HEK293 (cell line): ENCODE measurements around the gene KSR1.
"Not testable (repeated sequence)": the region's sequence is repeated elsewhere in the genome, so short reads cannot be mapped to it uniquely, and the experiment has no call there.

Experiments used
- CTCF ChIP-seq: fragments of 450-650 bp; formaldehyde crosslinking; IDR thresholded peaks from 2 replicates; pipeline ENCODE4 v1.5.1; 2016; ENCODE audit warnings: missing biosample characterization, missing genetic modification characterization
- ZEB2 ChIP-seq: fragments of 450-650 bp; formaldehyde crosslinking; IDR thresholded peaks from 2 replicates; pipeline ENCODE4 v1.5.1; 2016; ENCODE audit warnings: missing biosample characterization, missing genetic modification characterization
- ZNF248 ChIP-seq: fragments of 450-650 bp; formaldehyde crosslinking; IDR thresholded peaks from 2 replicates; pipeline ENCODE4 v1.5.1; 2017; ENCODE audit warnings: missing biosample characterization, missing genetic modification characterization
- ZNF510 ChIP-seq: fragments of 450-650 bp; formaldehyde crosslinking; IDR thresholded peaks from 2 replicates; pipeline ENCODE4 v1.5.1; 2018; ENCODE audit warnings: mild to moderate bottlenecking, missing genetic modification characterization, missing biosample characterization; ENCODE audit not compliant: insufficient replicate concordance
- ZNF518A ChIP-seq: fragments of 450-650 bp; formaldehyde crosslinking; conservative IDR thresholded peaks from 2 replicates; pipeline ENCODE4 v1.5.1; 2016; ENCODE audit warnings: low read depth, missing biosample characterization, missing genetic modification characterization
- ZNF571 ChIP-seq: fragments of 450-650 bp; formaldehyde crosslinking; IDR thresholded peaks from 2 replicates; pipeline ENCODE4 v1.5.0; 2017; ENCODE audit warnings: missing biosample characterization, missing genetic modification characterization
- TF ChIP-seq, protein P1 (sequence below): fragments of 450-650 bp; formaldehyde crosslinking; IDR thresholded peaks from 2 replicates; pipeline ENCODE4 v1.5.1; 2017; ENCODE audit warnings: missing biosample characterization, missing genetic modification characterization
- TF ChIP-seq, protein P2 (sequence below): fragments of 450-650 bp; formaldehyde crosslinking; IDR thresholded peaks from 2 replicates; pipeline ENCODE4 v1.5.1; 2016; ENCODE audit warnings: missing biosample characterization, missing genetic modification characterization

GRCh38 chr17:27465875-27466274, 9.6 kb downstream of the KSR1 start:
- TF ChIP-seq, protein P1, sequence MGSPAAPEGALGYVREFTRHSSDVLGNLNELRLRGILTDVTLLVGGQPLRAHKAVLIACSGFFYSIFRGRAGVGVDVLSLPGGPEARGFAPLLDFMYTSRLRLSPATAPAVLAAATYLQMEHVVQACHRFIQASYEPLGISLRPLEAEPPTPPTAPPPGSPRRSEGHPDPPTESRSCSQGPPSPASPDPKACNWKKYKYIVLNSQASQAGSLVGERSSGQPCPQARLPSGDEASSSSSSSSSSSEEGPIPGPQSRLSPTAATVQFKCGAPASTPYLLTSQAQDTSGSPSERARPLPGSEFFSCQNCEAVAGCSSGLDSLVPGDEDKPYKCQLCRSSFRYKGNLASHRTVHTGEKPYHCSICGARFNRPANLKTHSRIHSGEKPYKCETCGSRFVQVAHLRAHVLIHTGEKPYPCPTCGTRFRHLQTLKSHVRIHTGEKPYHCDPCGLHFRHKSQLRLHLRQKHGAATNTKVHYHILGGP (tag by site-specific recombination) = not testable (repeated sequence)
- TF ChIP-seq CTCF (tag by site-specific recombination); ZNF571; ZNF518A (tag by site-specific recombination); ZNF510; ZNF248 (tag by site-specific recombination); ZEB2 (tag by site-specific recombination): not testable (repeated sequence)
- TF ChIP-seq, protein P2, sequence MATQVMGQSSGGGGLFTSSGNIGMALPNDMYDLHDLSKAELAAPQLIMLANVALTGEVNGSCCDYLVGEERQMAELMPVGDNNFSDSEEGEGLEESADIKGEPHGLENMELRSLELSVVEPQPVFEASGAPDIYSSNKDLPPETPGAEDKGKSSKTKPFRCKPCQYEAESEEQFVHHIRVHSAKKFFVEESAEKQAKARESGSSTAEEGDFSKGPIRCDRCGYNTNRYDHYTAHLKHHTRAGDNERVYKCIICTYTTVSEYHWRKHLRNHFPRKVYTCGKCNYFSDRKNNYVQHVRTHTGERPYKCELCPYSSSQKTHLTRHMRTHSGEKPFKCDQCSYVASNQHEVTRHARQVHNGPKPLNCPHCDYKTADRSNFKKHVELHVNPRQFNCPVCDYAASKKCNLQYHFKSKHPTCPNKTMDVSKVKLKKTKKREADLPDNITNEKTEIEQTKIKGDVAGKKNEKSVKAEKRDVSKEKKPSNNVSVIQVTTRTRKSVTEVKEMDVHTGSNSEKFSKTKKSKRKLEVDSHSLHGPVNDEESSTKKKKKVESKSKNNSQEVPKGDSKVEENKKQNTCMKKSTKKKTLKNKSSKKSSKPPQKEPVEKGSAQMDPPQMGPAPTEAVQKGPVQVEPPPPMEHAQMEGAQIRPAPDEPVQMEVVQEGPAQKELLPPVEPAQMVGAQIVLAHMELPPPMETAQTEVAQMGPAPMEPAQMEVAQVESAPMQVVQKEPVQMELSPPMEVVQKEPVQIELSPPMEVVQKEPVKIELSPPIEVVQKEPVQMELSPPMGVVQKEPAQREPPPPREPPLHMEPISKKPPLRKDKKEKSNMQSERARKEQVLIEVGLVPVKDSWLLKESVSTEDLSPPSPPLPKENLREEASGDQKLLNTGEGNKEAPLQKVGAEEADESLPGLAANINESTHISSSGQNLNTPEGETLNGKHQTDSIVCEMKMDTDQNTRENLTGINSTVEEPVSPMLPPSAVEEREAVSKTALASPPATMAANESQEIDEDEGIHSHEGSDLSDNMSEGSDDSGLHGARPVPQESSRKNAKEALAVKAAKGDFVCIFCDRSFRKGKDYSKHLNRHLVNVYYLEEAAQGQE (tag by site-specific recombination) = not testable (repeated sequence)
